HFF-Myc (cell line): ENCODE data around the gene RTP5.

Source experiments
- DNase-seq: peaks from one replicate; pipeline ENCODE4 v3.0.0-alpha.2; 2011; ENCODE audit warnings: low read depth; ENCODE audit errors: extremely low read depth
- H3K4me3 ChIP-seq: replicated peaks from 2 replicates; pipeline ENCODE4 v1.5.1; 2011; ENCODE audit warnings: low read depth, mild to moderate bottlenecking, control low read depth, low read length
- TF ChIP-seq, protein P1 (sequence below): IDR thresholded peaks from 2 replicates; pipeline ENCODE4 v1.5.1; 2012; ENCODE audit warnings: mild to moderate bottlenecking, low read depth, low read length, control low read depth; ENCODE audit errors: missing control alignments

Gene RTP5

DNA sequence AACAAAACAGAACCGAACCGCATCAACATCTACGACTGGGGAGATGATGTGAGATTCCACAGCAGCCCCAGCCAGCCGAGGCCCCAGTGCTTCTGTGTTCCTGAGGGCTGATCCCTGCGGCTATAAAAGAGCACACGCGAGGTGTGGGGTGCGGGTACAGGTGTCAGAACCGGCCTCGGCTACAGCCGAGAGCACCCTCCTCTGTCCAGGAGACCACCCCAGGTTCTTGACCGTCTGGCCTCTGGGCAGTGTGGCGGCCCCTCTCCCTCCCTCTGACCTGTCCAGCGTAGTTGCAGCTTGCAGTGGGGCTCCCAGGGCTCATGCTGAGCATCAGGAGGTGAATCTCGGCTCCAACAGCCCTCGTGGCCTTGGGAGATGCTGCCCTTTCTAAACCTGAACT lies 23.7 kb downstream of the RTP5 start:
- TF ChIP-seq, protein P1, sequence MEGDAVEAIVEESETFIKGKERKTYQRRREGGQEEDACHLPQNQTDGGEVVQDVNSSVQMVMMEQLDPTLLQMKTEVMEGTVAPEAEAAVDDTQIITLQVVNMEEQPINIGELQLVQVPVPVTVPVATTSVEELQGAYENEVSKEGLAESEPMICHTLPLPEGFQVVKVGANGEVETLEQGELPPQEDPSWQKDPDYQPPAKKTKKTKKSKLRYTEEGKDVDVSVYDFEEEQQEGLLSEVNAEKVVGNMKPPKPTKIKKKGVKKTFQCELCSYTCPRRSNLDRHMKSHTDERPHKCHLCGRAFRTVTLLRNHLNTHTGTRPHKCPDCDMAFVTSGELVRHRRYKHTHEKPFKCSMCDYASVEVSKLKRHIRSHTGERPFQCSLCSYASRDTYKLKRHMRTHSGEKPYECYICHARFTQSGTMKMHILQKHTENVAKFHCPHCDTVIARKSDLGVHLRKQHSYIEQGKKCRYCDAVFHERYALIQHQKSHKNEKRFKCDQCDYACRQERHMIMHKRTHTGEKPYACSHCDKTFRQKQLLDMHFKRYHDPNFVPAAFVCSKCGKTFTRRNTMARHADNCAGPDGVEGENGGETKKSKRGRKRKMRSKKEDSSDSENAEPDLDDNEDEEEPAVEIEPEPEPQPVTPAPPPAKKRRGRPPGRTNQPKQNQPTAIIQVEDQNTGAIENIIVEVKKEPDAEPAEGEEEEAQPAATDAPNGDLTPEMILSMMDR: no peak
- DNase-seq: no peak
- H3K4me3 ChIP-seq: no peak overlapping the region

DNA sequence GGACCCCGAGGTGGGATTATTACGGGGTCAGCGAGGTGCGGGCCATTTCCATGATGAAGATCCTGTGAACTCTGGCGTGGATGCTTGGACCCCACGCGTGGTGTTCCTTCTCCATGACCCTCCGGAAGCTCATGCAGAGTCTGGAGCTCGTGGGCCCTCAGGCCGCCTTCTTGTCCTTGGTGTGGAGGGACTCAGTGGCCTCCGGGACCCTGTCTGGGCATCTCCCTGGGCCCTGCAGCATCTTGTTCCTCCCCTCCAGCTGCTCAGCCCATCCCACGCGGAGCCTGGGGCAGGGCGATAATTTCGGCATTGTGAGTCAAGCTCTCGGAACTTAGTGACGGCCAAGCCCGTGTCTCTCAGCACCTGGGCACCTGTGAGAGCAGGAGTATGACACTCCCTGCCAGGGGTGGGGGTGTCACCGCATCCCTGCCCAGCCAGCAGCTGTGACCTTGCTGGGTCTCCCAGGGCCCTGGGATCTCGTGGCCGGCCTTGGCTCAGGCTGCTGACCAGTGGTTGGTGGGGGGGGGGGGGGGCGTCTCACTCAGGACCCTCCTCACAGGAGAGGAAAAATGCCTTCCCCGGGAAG lies 24.6 kb downstream of the RTP5 start:
- TF ChIP-seq, protein P1: no peak
- no peak overlapping the region for H3K4me3 ChIP-seq
- no peak for DNase-seq

DNA sequence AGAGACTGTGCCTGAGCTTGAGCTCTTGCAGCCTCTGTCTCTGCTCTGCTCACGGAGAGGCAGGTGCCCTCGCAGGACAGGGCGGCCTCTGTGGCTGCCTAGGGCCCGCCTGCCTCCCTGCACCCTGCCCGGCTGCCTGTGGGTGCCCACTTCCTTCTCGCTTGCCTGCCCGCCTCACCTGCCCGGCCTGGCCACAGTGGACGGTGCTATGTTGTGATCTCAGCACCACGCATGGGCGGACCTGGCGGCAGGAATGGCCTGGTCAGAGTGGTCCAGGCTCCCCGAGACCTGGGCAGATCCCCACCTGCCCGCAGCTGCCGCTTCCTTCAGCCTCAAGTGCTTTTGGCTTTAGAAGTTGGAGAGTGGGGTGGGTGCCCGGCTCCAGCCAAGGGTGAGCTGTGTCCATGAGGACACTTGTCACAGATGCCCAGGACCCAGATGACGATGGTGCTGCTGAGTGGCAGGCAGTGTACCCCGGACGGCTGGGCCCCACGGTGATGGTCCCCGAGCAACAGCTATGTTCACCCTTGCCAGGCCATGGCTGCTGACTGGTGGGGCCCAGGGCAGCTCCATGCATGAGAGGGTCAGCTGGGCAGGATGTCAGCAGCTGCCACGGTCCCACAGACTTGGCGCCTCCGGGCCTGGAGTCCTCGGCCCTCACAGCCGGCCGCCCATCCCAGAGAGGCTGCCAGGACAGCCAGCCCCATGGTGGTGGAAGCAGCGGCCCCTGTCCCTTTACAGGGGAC lies 25.3 kb downstream of the RTP5 start:
- no peak overlapping the region for H3K4me3 ChIP-seq
- no peak for DNase-seq
- TF ChIP-seq, protein P1: no peak

DNA sequence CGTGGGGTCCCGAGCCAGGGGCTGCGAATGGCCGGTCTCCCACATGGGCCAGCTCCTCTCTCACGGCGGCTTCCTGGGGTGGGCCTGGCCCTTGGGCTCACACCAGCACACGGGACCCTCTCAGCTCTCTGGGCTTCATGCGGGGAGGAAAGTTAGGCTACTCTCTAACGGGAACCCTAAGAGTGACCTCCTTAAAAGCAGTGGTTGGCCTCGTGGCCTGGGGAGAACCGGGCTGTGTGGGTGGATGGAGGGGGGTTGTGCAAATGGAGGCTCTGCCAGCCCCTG lies 25.8 kb downstream of the RTP5 start:
- no peak for DNase-seq

DNA sequence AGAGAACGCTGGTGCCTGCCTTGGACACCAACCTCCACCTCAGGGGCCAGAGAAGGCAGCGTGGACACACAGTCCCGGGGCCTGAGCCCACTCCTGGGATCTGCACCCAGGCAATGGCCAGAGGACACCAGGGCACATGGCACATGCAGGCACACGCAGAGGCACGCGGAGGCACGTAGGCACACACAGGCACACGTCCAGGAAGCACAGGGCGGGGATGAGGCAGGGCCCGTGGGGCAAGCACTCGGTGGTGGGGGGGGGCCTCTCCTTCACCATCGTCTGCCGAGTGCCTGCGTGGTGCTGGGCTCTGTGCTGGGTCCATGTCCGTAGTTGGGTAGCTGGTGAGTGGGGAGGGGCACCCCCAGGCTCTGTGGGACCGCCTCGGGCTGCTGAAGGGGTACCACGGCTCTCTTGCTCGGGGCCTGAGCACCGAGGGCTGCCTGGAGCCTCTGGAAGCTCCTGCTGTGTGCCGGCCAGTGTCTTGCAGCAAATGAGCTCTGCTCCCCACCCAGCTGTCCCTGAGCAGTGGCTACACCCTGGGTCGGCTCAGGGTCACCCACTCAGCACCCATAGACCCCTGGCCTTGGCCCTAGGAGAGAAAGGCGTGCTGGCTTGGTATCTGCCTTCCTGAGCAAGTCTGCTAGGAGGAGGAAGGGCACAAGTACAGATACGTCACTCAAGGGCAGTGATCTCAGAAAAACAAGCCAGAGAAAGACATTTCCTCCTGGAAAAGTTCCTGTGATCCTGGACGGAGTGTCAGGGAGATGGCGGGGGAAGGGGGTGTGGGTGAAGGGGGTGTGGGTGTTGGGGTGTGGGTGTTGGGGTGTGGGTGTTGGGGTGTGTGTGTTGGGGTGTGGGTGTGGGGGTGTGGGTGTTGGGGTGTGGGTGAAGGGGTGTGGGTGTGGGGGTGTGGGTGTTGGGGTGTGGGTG lies 26.4 kb downstream of the RTP5 start:
- H3K4me3 ChIP-seq: no peak overlapping the region
- TF ChIP-seq, protein P1: no peak
- no peak for DNase-seq

More for the DNA sequence above, 25.8 kb downstream of the RTP5 start:
- TF ChIP-seq, protein P1: no peak
- no peak overlapping the region for H3K4me3 ChIP-seq

DNA sequence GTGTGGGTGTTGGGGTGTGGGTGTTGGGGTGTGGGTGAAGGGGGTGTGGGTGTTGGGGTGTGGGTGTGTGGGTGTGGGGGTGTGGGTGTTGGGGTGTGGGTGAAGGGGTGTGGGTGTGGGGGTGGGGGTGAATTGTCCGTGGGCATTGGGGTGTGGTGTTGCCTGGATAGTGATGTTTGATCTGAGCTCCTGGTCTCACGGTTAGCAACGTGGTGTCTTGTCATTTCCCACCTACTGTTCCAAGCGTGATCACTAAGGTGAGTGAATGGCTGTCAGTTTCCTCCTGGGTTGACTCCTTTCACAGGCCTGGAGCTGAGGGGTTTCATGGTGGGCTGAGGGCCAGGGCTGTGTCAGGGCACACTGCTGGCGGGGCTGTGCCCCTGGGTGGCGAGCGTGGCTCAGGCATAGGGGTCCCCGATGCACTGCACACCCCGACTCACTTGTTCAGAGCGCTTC lies 27.2 kb downstream of the RTP5 start:
- TF ChIP-seq, protein P1: no peak
- DNase-seq: no peak
- no peak overlapping the region for H3K4me3 ChIP-seq
